Stimulated activated CD8-positive, alpha-beta memory T cell treated with anti-CD3 and anti-CD28 coated beads, Interleukin-12 subunit alpha, Interleukin-12 subunit beta, amount 100 ng/mL, for 4 hours (primary cell): Measurements from ENCODE around the gene COG5.

Experiments
- DNase-seq: peaks from one replicate; pipeline ENCODE4 v3.0.0-alpha.2; 2020; ENCODE audit warnings: low read depth

Gene COG5

DNA sequence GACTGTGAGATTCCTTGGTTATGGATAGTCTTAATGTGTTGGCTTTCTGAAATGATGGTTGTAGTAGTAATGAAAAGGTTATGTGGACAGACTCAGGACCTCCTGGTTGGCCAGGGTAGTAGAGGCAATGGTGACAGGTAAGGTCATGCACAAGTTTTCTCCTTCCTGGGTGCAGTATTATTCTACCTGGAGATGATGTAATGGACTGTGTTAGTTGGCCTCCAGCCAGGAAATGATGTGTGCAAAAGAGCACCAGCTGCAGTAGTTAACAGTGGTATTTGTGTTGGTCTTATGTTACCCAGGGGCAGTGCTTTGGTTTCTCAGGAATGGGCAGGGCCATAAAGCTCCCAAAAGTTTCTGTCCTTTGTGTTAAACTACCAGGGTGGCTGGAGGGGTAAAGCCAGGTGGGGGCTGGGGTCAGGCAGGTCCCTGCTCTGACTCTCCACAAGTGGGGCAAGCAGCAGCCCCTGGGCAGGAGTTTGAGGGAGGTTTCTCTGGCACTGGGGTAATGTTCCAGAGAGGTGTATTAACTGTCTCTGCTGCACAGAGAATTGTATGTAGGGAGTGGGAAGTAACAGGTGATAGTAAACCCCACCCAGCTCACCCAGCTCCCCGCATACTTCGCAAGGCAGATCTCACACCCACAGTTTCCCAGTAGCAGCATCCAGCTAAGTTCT lies 57.6 kb downstream of the COG5 start:
- DNase-seq: no peak

- DNase-seq: no peak
Observed at GRCh38 chr7:107505362-107505761, 58.4 kb downstream of the COG5 start.

DNA sequence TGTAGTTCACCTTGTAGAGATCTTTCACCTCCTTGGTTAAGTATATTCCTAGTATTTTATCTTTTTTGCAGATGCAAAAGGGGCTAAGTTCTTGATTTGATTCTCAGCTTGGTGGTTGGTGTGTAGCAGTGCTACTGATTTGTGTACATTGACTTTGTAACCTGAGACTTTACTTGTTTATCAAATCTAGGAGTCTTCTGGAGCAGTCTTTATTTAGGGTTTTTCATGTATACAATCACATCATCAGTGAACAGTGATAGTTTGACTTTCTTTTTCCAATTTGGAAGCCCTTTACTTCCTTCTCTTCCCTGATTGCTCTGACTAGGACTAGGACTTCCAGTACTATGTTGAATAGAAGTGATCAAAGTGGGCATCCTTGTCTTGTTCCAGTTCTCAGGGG lies 60.0 kb downstream of the COG5 start:
- no peak for DNase-seq

DNA sequence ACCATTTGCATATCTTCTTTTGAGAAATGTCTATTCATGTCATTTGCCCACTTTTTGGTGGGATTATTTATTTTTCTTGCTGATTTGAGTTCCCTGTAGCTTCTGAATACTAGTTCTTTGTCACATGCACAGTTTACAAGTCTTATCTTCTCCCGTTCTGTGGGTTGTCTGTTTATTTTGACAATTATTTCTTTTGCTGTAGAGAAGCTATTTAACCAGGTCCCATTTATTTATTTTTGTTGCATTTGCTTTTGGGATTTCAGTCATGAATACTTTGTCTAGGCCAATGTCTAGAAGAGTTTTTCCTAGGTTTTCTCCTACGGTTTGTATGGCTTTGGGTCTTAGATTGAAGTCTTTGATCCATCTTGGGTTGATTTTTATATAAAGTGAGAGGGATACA lies 60.9 kb downstream of the COG5 start:
- no peak for DNase-seq

DNA sequence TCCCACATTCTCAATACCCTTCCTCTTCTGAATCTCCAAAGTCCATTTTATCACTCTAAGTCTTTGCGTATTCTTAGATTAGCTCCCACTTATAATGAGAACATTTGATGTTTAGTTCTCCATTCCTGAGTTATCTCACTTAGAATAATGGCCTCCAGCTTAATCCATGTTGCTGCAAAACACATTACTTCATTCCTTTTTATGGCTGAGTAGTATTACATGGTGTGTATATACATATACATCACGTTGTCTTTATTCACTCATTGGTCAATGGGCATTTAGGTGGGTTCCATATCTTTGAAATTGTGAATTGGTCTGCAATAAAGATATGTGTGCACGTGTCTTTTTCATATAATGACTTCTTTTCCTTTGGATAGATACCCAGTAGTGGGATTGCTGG lies 61.6 kb downstream of the COG5 start:
- DNase-seq: no peak

GRCh38 chr7:107501593-107501992 lies 62.1 kb downstream of the COG5 start:
- DNase-seq: no peak

- DNase-seq: no peak
Observed at GRCh38 chr7:107499731-107500130, 64.0 kb downstream of the COG5 start.

GRCh38 chr7:107495516-107495915 lies 68.2 kb downstream of the COG5 start:
- DNase-seq: no peak

GRCh38 chr7:107494884-107495283 lies 68.8 kb downstream of the COG5 start:
- no peak for DNase-seq

- DNase-seq: no peak
Observed at GRCh38 chr7:107494315-107494751, 69.4 kb downstream of the COG5 start.

DNA sequence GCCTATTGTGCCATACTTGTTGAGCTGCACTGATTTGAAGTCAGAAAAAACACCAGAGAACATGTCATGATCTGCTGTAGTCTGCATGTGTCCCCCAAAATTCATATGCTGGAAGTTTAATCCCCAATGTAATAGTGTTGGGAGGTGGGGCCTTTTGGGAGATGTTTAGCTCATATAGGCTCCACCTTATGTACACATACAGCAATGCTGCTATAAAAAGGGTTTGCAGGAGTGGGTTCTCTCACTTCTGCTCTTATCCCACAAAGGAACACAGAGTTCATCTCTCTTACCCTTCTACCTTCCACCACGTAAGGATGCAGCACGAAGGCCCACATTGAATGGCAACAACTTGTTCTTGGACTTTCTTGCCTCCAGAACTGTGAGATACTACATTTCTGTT lies 70.8 kb downstream of the COG5 start:
- no peak for DNase-seq

- DNase-seq: no peak
Observed at GRCh38 chr7:107486041-107486440, 77.7 kb downstream of the COG5 start.

GRCh38 chr7:107482571-107482970 lies 81.1 kb downstream of the COG5 start:
- DNase-seq: no peak

DNA sequence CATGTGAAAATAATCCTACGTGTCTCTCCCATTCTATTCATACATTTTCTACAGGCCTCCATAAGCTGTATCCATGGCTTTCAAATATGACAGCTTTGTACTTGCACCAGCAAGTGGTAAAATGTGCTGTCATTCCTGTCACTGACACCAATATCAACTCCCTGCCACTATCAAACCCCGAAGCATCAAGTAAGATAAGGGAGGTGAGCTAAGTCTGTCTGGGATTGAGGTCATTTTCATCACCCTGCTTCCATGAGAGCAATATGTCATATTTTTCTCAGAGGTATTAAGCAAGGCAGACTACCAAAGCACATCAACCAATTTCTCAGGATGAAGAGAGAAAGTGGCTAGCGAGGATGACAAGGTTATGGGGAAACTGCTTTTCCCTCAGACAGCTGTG lies 82.8 kb downstream of the COG5 start:
- DNase-seq: no peak

DNA sequence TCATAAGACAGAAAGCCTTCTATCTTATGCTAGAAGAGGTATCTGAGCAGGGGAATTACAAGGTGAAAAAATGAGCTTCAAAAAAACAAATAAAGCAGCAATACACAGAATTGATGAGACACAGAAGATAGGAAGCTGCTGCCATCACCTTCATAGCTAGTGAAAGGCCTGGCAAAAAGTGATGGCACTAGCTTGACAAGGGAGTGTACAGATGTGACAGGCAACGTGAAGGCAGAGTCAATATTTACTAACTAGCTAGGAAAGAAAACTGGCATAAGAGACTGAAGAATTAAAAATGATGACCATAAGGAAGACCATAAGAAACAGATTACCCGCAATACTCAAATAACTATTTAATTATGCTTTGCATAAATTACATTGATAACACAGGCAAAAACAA lies 84.4 kb downstream of the COG5 start:
- DNase-seq: no peak

- DNase-seq: no peak
Observed at GRCh38 chr7:107474104-107474521, 89.6 kb downstream of the COG5 start.

DNA sequence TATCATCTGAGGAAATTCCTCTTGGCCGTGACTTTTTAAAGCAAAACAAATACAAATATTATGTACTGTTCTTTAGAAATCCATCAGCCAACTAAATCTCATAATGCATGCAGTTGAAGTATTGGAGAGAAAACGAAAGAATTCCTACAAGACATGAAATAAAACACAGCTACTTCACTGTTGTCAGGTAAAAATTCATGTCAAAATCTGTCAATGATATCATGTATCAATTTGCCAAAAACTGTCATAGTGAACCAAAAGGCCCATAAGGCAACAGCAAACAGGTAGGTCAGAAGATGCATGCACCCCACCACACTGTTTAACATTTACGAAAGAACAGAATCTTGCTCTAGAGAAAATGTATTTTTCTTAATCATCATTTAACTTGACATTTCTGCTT lies 91.6 kb downstream of the COG5 start:
- DNase-seq: no peak

DNA sequence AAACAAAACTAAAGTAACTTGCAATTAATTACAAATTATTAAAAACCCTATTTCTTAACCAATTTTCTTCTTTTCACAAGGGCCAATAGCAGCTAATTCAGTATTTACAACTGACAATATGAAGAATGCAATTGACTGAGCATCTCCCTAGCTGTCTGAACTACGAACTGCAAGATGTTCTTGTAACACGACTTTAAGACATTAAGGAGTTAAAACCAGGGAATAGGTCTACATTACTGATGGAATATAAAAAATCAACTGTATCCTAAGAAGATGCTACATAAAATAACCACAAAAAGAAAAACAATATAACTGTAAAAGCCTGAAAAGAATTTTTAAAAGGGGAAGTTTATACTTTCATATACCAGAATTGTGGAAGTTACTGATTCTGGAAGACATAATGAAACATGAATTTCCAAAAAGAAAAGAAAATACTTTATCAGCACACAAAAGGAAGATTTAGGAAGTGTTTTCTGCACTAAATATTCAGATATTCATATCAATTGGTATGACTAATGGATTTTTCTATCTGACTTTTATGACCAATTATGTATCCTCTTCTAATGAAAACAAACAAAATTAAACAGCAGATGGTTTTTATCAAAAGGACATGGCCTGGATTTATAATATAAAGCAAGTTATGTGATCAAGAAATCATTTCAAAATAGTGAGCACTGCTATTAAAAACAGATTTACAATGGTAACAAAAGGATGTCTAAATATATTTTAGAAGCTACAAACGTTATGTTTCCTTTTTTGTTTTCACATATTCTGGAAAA lies 92.2 kb downstream of the COG5 start:
- no peak for DNase-seq

DNA sequence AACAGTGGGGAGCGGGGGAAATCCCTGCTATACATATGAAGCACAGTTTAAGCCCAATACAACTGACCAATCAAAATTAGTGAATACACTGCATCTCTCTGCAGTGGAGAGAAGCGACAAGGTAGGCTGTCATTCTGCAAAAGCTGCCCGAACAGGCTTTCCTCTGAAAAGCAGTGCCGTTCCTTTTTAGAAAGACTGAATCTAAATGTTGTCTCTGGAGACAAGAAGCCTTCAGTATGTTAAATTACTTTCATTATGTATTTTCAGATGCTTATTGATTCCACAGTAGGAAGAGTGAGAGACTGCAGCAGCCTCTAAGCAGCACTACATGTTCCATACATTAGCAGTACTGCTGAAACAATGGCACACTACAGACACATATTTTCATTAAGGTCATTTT lies 93.8 kb downstream of the COG5 start, which contains the start of gene GPR22:
Gene GPR22 (plus strand): TSS at position 129 of the 400 bp plus-strand sequence. CDS start 4,004 bp downstream, outside the sequence.
- no peak for DNase-seq

DNA sequence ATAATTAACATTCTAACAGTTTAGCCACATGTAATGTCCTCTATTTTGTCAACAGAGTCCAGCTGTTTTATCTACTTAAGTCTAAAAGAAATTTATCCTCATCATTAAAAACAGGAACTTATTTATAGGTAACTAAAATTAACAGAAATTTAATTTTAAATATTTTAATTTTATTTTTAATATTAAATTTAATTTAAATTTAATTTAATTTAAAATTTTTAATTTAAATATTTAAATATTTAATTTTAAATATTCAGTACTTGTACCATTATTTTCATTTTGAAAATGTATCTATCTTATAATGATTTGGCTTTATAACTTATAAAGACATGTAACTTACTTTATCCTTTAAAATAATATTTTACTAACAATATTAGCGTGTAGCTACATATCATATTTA lies 94.9 kb downstream of the COG5 start:
- DNase-seq: no peak

DNA sequence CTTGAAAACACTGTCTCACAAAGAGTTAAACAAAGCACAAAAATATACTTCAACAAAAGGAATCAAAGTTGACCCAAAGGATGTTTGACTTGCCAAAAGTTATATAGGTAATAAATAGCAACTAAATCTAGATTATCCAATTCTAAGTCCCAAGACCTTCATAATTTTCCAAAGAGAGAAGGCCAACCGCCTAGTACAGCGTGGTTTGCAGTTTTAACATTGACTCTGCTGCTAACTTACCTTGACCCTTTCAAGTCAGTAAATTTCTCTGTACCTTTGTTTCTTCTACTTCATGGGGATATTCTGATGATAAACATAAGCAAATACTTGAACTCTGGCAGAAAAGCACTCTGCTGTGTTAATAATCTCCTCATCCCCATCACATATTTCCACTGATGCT lies 95.7 kb downstream of the COG5 start:
- no peak for DNase-seq

DNA sequence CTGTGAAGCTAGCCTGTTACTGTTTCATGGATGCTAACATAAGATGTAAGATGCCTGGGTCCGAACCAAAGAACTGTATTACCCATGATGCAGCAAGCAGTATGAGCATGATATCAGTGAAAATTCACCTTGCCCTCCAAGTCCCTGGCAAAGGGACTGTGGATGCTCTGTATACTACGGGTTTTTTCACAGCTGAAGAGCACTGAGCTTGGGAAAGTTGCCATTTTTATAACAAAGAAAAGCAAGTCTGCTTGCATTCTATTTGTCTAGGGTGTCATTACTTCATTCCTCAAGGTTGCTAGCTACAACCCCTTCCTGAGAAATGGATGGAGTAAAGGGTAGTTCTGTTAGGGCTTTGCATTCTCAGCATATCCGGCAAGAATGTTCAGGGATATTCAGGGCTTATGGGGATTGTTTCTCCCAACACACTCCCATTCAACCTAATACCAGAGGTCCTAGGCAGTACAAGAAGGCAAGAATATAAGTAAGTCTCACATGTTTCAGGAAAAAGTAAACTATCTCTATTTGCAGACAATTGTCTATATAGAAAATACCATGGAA lies 99.0 kb downstream of the COG5 start:
- DNase-seq: no peak
